GM10847 (cell line): Measurements from ENCODE around the gene ZSCAN30.

ENCODE experiments used
- POLR2A ChIP-seq: IDR thresholded peaks from 2 replicates; pipeline ENCODE4 v1.6.1; 2011; ENCODE audit not compliant: insufficient read length; ENCODE audit errors: extremely low read depth

Gene ZSCAN30

DNA sequence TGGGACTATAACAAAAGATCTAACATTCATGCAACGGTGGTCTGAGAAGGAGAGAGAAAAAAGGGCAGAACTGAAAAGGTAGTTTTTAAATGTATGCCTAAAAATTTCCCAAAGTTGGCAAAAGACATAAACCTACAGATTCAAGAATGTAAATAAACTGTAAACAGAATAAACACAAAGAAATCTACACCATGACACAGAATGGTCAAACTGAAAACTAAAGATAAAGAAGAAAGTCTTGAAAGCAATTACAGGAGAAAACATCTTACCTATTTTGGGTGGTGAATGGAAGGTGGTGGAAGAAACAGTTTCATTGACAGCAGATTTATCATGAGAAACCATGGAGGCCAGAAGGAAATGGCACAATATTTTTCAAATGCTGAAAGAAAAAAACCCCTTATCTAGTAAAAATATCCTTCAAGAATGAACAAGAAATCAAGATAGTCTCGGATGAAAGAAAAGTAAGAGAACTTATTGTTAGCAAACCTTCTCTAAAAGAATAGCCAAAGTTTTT, 84.8 kb downstream of the ZSCAN30 start:
- no peak for TF ChIP-seq POLR2A

DNA sequence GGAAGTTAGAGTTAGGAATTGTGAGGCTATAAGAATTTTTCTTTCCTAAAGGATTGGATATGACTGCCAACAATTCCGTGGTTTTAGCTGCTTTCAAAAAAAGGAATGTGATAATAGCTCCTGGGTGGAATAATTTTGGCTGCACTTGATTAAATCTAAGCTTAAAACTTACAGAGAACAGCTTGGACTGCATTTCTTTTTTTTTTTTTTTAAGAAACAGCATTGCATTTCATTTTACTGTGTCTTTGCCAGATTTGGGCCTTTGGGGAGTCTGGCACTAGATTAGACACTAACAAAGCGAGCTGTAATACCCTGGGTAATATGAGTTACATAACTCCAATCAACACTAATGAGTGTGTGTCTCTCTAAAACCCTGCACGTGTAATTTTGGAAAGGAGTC, 87.0 kb downstream of the ZSCAN30 start:
- no peak for TF ChIP-seq POLR2A

DNA sequence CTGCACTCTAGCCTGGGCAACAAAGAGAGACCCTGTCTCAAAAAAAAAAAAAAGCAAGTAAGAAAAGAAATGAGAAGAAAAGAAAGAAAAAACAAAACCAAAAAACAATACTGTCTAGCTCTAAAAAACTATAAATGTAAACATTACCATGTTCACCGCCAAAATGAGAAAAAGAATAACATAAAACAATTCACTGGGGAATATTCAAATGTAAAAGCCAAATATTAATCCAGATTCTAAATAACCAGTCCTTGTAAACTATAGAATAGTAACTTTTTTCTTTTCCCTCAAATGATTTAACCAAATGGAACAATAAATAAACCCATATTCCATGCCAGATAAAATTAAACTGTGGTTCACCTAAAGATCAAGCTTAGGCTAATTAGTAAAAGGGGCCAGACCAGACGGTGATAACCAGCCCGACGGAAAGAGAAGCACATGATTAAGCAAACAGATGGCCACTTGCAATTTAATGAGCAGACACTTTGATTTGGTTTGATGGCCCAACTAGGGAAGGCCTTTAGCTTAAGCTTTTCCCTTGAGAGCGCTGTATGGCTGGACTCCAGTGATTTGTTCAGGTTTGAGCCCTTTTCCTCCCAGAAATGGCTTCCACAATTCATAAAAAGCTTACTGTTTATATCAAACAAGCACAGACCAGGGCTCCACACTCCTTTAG, 88.6 kb downstream of the ZSCAN30 start:
- no peak for TF ChIP-seq POLR2A
